GM08714 (cell line): ENCODE data around the gene CBFA2T3.

Experiments used
- H3K4me3 ChIP-seq: fragments of 200-500 bp; sonication (Bioruptor generic); 2 replicates; pipeline ENCODE4 v1.5.1; 2014; ENCODE audit warnings: mild to moderate bottlenecking, low read length, inconsistent platforms
- ZNF274 ChIP-seq: IDR thresholded peaks from 2 replicates; pipeline ENCODE4 v1.6.1; 2012; ENCODE audit warnings: mild to moderate bottlenecking, low read depth, low read length

CBFA2T3 gene

DNA sequence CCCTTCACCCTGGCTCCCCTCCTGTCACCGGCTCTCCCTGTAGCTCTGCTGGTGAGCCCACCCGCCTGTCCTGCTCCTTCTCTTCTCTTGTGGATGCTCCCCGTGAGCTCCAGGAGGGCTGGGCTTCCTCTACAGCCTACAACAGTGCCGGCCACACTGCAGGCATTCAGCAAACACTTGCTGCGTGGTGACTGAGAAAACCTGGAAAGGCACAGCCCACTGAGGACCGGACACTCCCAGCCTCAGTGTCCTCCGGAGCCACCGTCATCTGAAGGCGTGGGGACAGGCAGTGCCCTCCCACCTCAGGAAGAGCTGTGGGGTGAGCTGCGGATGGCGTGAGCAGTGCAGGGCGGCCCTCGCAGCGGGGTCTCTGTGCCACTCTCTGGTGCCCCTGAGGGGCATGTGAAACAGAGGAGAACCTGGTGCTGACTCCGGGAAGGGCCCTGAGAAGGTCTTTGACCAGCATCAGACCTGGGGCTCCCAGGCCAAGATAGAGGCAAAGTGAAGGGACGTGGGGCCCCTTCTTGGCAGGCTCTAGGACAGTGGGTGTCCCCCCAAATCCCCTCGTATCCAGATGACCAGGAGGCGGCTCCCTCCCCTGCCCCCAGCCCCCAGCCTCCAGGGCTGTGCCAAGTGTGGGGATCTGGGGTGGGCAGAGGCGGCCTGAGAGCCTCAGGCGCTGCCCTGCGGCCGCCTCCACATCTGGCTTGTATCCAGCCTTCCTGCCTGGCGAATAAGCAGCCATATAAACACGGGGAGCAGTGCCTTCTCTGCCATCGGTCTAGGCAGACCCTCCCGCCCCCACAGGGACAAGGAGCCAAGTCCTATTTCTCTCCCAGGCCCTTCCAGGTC, 66.5 kb downstream of the CBFA2T3 start:
- no peak overlapping the region for H3K4me3 ChIP-seq
- no peak for TF ChIP-seq ZNF274

DNA sequence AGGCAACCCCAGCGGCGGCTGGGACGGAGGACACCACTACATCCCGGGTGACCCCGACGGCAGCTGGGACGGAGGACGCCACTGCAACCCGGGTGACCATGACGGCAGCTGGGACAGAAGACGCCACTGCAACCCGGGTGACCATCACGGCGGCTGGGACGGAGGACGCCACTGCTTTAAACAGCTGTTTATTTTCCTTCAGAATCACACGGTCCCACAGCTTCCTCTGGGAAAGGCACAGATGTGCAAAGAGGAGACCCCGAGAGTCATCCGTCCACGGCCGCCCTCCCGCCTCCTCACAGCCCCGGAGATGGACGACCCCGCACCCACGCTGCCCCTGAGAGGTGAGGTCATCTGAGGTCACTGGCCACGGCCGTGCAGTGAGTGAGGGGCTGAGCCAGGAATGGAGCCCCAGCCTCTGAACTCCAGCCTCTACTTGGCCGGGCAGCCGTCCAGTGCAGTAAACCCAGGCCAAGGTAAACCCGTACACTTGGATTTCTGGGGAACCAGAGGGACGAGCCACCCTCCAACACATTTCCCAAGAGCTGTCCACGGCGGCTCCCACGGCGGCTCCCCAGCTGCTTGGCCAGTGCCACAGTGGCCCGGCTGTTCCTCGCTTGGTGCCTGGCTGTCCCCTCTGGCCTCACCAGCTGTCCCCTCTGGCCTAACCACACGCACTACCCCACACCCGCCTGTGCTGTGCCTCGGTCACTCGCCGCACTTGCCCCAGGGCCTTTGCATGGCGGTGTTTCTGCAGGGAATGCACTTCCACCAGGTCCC, 67.4 kb downstream of the CBFA2T3 start:
- no peak for TF ChIP-seq ZNF274
- no peak overlapping the region for H3K4me3 ChIP-seq

DNA sequence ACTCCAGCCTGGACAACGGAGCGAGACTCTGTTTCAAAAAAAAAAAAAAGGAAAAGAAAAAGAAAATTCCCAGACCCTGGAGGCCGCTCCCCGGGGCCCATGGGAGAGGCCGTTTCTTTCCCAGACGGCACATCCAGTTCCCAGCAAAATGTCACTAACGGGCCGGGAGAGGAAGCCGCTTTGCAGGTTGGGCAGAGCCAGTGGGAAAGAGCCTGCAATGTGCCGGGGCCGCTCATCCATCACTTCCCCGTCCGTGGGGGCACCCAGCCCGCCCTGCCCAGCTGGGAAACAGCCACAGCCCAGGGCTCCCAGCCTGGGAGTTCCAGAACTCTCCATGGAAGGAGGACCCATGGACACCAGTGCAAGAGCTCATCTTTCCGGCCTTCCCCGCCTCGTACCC, 68.7 kb downstream of the CBFA2T3 start:
- H3K4me3 ChIP-seq: no peak overlapping the region
- TF ChIP-seq ZNF274: no peak

DNA sequence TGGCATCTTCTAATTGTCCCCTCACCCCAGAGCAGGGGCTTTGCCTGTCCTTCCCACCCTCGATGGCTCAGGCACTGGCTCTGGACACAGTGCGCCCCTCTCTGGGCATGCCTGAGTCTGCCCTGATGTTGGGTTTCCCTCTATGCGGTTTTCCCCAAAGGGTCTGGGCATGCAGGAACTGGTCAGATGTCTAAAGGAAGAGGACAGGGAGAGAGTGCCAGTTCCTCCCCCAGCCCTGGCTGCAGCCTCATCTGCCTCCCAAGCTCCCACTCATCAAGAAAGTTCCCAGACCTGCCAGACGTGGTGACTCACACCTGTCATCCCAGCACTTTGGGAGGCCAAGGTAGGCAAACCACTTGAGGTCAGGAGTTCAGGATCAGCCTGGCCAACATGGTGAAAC, 69.2 kb downstream of the CBFA2T3 start:
- no peak for TF ChIP-seq ZNF274
- H3K4me3 ChIP-seq: no peak overlapping the region

GRCh38 chr16:88906535-88907105, 70.4 kb downstream of the CBFA2T3 start:
- TF ChIP-seq ZNF274: no peak
- no peak overlapping the region for H3K4me3 ChIP-seq

GRCh38 chr16:88906020-88906419, 71.0 kb downstream of the CBFA2T3 start:
- no peak overlapping the region for H3K4me3 ChIP-seq
- no peak for TF ChIP-seq ZNF274

DNA sequence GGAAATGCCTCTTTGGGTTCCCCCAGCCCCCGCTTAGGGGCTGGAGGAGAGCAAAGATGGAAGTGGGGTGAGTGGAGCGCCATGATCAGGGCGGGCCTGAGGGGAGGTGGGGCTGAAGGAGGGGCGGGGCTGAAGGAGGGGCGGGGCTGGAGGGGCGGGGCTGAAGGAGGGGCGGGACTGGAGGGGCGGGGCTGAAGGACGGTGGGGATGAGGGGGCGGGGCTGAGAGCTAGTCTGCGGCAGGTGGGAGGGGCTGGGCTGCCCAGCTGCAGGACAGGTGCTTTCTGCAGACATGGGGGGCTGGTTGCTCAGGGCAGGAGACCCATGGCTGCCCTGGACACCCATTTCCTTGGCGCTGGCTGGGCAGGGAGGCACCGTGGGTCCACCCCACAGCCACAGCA, 71.4 kb downstream of the CBFA2T3 start:
- no peak overlapping the region for H3K4me3 ChIP-seq
- no peak for TF ChIP-seq ZNF274

GRCh38 chr16:88904676-88905365, 72.2 kb downstream of the CBFA2T3 start:
- TF ChIP-seq ZNF274: no peak
- H3K4me3 ChIP-seq: no peak overlapping the region

GRCh38 chr16:88903267-88903666, 73.7 kb downstream of the CBFA2T3 start:
- no peak for TF ChIP-seq ZNF274
- H3K4me3 ChIP-seq: no peak overlapping the region

GRCh38 chr16:88902744-88903143, 74.3 kb downstream of the CBFA2T3 start:
- no peak for TF ChIP-seq ZNF274
- no peak overlapping the region for H3K4me3 ChIP-seq

DNA sequence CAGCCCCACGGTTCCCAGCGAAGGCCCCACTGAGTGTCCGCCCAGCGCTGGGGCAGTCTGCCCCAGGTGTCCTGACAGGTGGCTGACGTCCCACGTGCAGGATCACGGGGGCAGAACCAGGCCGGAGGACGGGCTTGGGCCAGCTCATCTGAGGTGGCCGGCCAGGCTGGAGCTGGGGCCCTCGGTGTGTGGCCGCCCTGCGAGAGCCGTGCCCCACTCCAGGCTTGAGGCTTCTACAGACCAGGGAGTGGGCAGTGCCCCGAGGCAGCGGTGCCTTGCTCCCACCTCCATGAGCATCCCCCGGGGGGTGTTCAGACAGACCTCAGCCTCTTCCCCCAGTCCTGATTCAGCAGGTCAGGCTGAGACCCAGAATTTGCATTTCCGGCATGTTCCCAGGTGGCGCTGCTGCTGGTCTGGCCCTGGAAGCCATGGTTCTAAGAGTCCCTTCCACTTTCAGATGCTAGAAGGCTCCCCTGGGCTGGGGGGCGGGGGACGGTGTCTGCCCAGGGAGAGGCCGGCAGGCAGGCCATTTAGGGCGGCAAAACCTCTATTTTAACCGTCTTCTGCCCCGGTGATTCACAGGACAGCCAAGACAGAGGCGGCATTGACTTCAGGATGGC, 75.2 kb downstream of the CBFA2T3 start:
- TF ChIP-seq ZNF274: no peak
- no peak overlapping the region for H3K4me3 ChIP-seq

DNA sequence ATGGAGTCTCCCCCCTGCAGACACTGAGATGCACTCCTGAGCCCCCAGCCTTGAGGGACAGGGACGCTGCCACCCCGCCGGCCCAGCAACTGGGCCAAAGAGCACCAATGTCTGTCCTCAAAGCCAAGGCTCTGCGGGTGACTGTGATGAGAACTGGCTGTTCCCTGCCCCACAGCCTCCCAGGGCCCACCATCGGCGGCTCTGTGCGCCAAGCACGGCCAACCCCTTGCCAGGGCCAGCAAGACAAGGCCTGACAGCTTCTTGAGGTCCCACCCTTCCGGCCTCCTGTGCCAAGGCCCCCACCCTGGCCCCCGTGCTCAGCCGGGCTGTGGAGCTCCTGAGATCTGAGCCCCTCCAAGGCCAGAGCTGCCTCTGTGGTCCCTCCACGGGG, 76.3 kb downstream of the CBFA2T3 start:
- H3K4me3 ChIP-seq: no peak overlapping the region
- TF ChIP-seq ZNF274: no peak

DNA sequence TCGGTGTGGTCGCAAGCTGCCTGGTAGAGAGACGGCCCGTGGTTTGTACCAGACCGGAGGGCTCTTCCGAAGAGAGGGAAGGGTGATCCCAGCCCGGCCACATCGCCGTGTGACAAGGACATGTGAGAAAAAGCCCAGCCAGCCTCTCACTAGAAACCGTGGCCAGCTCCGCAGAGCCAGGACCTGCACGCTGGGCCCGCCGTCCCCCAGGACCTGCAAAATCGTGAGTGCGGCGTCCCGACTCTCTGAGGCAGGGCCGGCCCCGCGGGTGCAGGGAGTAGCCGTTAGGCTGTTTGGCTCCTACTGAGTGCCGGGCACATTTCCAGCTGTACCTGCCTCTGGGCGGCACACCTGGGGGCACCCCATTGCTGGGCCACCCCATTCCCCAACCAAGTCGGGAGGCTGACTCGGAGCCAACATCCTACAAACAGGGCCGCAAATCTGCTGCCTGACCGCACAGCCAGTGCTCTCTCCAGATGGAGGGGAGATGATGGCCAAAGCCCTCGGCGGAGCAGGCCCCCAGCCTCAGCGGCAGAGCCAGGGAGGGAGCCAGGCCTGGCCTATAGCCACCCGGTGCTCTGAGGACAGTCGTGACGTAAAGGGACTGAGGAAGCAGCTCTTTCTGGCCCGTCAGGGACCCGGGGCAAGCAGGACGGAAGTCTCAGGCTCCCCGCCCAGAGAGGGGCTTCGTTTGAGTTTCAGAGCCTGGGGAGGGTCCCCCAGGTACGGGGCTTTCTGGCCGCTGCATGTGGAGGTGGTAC, 76.9 kb downstream of the CBFA2T3 start:
- H3K4me3 ChIP-seq: no peak overlapping the region
- no peak for TF ChIP-seq ZNF274

GRCh38 chr16:88897696-88898425, 79.1 kb downstream of the CBFA2T3 start:
- TF ChIP-seq ZNF274: no peak
- no peak overlapping the region for H3K4me3 ChIP-seq
